Activated CD8-positive, alpha-beta memory T cell treated with anti-CD3 and anti-CD28 coated beads, Interleukin-2, amount 50 U/mL, for 4 hours (primary cell): ENCODE data around the gene VOPP1.

Experiments
- DNase-seq: peaks from one replicate; pipeline ENCODE4 v3.0.0-alpha.2; 2020

The VOPP1 gene

DNA sequence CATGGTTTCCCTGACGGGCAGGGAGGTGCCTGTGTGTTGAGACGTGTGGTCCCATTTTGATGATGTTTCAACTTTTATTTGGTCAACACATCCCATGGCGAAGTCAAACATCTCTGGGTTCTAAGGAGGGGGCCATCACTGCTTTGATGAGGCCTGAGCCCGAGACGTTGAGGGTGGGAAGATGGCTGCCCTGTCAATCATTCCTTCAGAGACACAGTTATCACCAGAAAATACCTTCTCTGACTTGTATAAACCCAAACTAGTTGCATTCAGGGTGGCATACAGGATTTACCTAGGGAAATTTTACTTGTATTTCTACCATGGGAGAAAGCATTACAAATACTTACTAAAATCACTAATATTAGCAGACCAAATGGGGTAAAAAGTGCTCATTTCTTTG, 64.6 kb downstream of the VOPP1 start:
- no peak for DNase-seq

DNA sequence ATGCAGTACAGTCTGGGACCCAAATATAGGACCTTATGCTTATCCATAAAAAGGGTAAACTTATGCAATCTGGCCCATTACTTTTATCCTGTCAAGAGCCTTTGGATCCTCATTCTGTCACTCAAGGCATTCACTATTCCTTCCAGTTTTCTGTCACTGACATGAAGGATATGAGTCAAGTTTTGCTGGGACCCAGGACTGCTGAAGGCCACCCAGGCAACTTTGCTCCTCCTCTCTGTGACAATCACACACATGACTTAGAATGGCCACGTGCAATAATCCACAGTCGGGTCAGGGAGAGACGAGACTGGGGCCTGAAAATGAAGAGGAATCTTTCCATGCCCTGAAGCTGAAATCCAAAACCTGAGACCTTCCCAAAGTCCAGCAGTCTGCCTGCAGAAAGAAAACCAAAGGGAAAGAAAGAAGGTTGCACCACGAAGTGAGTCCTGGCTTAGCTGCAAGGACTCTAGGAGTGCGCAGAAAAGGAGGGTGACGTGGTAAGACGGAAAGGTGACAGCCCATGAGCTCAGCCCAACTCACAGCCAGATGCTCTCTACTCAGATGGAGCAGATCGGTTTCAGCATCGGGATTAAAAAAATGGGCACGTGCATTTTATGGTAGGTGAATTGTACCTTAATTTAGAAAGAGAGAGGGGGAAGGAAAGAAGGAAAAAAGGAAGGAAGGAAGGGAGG, 67.2 kb downstream of the VOPP1 start:
- DNase-seq = no peak

DNA sequence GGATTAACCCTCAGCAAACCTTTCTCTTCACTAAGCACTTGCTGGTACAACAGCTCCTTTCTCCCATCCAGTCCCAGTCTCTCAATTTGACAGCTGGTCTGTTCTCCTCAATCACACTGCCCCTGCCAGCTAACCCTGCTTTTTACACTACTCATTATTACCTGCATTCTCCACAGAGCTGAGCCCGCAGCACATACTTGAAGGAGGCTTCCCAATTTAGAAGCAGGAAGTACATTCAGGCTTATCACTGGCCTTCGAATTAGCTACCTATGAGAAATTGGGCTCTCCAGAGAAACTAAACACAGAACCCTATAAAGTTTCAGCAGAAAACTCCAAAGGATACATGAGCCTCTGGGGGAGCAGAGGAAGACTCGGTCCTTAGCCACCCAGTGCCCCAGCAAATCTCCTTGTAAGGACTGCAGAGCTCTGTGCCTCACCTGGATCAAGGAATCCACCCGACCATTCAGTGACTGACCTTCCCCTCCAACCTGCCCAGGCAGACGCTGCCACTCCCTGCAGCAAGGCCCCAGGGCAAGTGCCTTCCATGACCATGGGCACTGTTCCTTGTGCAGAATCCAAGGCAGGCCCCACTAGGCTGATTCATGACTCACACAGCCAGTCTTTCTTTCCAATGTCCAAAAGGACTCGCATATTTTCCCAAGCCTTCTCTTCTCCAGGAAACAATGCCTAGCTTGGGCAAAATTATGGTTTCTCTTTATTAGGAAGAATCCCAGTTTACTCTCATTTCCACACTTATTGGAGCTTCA, 68.0 kb downstream of the VOPP1 start:
- DNase-seq = no peak

DNA sequence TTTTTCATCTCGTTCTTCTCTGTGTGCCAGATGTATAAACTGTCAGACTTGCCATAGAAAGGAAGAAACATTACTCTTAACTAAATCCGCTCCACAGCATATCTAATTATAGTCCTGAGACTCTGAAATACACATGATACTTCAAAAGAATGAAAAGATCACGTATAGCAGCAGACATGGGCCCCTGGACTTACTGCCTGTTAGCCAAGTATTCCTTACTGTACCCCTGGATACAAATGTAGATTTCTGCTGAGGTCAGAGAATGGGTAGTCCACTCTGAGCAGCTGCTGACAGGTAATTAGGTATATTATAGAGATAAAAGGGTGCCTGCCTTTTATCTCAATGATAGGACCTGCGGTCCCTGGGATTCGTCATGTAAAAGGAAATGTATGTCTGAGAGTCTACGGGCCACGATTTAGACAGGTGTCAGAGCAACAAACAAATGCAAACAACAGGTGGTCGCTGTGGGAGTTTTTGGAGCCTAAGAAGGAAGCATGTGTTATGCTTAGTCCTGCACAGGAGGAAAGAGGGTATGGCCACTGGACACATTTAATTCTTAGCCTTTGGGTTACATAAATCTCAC, 69.4 kb downstream of the VOPP1 start:
- DNase-seq = no peak

DNA sequence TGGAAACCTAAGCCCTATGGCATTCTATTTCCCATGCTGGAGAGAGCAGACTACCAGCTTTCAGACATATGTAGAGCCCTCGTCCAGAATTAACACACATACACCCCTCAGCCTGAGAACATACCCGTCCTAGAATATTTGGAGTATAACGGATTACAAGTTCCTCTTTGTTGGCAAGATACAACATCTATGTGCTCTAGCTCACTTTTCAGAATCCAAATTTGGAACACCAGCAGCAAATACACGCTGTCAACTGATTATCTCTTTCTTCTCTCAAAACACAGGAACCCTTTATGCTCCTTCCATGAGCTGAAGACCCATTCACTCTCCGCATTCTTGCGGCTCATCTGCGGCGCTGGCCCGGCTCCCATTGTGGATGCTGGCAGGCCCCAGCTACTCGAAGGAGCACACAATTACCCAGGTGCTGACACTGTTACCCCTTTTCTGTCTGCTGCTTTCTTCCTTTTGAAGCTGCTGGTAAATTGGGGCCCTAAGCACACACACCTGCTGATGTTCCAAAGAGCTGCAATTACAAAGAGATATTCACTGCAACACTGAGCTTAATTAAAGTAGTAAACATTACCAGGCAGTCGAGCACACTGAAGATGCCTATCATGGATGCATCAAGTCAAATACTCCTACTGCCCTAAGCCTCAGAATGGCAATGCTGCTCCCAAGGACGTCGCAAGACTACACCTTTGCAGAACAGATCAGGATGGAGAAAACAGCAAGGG, 70.0 kb downstream of the VOPP1 start:
- DNase-seq = no peak

DNA sequence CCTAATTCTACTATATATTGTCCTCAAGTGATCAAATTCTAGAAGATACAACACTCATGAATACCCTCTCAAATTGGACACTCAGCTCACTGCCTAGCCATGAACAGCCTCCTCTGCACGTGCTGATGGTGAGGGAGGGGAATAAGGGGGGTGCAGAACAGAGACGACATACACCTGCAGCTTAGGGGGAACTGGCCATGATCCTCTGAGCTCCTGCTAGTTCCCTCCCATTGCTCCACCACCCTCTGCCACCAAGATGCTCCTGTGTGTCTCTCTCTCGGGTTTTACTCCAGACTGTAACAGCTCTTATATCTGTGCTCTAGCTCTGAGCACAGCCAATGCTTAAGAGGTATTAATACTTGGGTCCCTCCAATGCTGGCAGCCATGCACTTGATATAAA, 70.7 kb downstream of the VOPP1 start:
- no peak for DNase-seq

DNA sequence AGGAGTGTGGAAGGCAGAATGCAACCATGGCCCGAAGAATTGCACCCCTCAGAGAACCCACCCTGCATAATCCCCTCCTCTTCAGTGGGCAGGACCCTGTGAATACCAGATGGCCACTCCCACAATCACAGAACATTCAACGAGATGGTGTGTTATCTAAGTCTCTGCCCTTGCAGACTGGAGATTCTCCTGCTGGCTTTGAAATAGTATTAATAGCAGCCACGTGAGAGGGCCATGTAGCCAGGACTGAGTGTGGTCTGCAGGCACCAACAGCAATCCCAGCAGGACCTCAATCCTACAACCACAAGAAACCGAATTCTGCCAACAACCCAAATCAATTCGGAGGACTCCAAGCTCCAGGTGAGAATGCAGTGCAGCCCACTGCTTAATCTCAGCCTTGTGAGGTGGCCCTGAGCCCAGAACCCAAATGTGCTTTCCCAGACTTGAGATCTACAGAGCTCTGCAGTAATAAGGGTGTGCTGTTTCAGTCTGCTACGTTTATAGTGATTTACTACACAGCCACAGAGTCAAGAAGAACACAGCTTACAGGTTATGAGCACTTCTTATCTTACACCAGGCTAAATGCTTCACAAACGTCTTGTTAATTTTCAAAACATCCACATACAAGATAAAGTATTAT, 72.1 kb downstream of the VOPP1 start:
- no peak for DNase-seq

DNA sequence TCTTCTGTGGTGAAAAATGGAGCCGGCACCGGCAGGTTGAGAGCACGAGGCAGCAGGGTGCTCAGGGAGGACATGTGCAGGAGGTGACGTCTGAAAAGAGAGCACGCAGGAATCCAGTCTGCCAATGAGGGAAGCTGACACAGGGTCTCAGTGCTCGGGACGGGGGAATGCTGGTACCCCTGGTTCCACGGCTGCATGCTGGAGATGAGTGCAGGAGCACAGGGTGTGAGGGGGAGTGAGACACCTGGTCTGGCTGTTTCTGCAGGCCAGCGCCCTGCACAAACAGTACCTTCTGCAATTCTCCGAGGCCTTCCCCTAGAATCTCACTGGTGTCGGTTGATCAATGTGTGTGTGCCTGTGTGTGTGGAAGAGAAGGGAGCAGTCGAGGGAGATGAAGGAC, 72.7 kb downstream of the VOPP1 start:
- no peak for DNase-seq

DNA sequence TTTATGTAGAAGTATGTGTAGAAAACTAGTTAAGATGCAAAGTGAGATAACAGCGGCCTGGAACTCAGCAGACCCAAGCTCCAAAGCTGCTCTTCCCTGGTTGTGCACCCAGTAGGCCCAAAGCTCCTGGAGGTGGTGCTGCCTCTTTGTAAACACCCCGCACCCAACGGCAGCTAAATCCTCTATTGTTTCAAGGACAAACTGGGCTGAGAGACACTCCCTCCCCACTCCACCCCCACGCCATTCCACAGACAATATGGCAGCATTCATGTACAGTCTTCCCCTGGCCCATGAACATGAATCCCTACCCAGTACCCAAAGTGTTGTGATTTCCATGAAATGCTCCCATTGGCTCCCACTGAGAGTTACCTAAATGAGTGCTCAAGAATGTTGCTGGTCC, 73.5 kb downstream of the VOPP1 start:
- DNase-seq = no peak

DNA sequence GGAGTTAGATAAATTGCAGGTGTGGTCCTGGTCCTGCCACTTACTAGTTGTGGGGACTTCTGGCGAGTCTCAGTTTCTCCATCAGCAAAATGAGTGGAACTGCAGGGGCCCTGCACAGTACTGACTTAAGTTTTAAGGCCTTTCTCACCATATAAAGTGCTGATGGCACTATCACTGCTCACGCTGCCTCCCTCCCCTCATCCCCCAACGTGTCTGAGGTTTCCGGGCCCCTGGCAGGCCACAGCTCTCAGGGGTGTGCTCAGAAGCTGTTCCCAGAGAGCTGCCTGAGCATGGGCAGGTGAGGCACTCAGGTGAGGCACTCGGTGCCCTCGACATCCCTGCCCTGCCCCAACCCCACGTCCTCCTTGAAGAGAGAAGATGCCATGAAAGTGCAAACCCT, 74.2 kb downstream of the VOPP1 start:
- peak; percentile 32 for DNase-seq

DNA sequence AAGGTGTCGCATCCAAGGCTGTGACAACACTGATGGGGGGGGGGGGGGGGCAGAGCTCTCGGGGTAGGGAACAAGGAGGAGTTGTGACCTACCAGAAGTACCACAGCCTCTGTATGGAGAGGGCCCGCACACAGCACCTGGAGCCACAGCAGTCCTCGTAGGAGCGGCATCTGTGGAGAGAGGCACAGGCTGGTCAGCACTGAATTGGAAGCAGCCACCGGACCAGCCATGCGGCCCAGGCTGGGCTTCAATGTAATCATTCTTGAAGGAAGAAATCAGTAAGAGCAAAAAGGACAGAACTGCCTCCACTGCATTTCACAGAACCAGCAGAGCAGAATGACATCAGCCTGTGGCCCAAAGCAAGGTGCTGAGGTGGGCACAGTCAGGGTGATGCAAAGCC, 74.8 kb downstream of the VOPP1 start:
- no peak for DNase-seq

DNA sequence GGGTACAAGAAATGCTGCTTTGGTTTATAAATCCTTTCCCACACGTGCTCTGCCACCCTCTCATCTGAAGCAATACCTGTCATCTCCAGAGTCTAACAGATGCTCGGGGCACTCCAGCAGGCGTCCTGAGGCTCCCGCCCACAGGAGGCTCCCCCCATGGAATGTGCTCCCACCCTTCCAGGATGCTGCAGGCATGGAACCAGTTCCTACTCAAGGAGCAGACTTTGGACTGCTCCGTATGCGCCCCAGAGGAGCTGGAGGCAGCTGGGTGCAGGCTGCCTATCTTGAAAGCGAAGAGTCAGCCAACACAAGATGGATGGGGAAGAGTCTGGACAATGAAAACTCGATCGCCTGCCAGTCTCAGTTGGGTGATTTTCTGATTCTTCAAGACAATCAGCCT, 75.4 kb downstream of the VOPP1 start:
- DNase-seq = no peak

DNA sequence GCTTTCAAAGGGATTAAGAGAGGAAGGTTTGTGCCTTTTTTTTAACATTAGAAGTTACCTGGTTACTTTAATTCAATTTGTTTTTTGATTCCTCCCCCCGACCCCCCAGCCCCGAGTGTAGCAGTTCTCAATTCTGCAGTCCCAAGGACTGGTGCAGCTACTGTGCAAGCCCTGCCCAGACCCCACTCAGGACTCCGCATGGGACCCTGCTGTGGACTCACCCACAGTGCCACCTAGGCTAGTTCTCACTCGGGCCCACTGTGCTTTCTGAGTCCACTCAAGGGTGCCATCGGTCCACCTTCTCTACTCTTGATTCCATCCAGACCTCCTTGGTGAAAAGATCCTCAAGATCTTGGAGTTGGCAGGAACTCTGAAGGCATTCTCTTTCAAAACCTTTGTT, 77.4 kb downstream of the VOPP1 start:
- no peak for DNase-seq

DNA sequence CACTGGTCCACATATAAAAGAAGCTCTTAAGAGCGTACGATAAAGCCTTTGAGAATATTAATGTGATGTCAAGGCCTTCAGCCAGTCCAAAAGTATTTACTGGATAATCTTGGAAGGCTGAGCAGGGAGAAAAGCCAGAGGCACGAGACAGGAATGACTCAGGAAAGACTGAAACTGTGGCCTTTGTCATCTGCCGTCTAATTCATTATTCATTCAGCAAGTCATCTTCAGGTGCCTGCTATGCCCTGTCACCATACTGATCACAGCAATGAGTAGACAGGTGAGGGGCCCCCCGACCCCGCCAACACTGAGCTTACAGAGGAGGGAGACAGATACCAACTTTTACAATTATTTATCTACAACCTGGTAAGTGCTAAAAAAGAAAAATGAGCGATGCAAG, 78.9 kb downstream of the VOPP1 start:
- DNase-seq = no peak

DNA sequence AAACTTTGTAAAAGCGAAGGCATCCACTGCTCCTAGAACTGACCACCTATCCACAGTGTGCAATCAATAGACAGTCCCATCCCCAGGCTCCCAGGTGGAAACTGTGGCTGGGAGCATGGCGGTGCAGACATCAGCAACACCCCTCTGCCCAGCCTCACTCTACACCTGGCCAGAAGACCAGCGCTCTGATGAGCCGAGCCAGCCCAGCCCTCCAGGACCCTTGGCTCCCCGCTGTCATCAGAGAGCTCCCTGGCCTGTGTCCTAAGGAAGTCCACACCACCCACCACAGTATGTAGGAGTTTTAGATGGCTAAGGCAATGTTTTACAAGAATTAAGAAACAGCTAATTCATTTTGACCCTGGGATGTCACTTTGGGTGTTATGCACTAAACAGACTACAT, 81.0 kb downstream of the VOPP1 start:
- no peak for DNase-seq

DNA sequence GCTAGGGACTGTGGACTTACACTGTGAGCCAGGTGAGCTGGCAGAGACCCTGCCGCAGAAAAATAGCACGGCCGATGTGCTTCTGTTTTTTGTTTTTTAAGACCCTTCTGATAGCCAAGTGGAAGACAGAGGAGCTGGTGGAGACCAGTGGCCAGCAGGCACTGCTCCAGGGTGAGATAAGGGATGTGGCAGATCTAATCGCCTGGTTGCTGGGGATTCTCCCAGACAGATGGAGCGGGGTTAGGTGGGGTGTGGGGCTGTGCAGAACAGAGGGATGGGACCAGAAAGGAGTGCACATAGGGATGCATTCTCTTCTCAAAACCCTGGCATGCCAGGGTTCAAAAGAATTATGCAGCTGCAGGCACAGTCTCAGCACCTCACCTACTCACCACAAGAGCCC, 82.2 kb downstream of the VOPP1 start:
- no peak for DNase-seq

DNA sequence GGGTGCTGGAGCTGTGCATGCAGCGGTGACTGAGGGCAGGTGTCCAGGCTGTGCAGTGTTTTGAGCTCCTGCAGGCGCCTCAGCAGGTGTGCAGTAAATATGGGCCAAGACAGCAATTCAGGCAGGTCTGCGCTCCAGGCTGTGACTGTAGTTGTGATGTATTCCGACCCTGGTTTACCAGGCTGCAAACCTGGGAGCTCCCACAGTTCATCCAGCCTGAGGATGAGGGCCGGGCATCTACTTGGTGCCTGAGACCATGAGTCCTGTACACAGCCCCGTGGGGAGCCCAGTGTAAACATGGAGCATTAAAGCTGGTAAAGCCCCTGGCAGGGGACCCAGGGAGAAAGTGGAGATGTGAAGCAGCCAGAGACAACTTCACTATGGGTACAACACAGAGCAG, 82.8 kb downstream of the VOPP1 start:
- no peak for DNase-seq

DNA sequence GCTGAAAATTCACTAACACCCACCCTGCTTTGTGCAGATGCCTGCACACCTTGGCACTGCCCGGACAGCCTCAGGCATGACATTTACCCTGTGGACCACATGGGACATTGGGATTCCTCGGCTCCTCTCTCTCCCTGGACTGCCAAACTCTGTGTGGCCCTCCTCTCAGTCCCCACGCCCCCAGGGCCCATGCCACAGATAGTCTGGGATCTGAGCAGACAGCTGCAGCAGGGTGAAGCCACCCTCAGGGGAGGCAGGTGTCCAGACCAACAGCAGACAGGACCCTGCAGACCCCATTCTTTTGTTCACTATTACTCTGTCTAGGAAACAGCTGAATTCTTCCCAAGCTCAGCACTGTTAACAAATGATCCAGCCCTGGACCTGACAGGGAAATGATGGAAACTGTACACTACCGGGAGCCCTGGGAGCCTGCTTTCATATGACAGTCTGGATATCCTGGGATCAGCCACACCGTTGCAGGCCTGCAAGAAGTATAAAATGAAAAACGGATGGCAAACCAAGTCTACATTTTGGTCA, 83.4 kb downstream of the VOPP1 start:
- no peak for DNase-seq

DNA sequence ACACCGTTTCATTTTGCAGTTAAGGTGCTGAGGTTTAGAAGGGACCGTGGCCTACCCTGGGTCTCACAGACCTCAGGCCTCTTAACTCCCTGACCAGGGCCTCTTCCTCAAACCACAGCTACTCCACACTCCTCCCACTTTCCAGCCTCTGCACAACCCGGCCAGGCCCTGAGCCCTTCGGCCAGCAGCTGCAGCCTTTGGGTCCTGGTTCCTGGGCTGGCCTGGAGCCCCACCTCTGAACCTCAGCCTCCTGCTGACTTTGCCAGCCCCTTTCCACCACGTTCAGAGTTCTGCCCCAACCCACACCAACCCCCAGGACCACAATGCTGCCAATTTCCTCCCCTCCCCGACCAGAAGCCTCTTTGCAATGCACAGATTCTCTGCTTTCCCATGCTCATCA, 84.1 kb downstream of the VOPP1 start:
- DNase-seq = no peak

DNA sequence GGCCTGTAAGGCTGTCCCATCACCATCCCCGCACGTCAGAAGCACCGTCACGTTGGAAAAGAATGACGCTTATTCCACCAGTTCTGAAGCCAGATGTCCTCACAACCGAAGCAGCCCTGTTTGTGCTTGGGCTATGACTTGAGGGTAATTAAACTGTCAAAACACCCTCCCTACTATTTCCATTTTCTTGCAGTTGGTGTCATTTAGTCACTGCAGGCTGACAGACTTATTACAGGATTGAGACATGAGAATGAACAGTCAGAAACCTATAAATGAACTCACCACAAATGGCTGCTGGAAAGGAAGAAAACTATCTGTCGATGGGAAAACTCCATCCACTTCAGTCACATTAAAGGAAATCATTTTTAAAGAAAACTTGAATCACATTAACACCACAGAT, 85.3 kb downstream of the VOPP1 start:
- DNase-seq = no peak

DNA sequence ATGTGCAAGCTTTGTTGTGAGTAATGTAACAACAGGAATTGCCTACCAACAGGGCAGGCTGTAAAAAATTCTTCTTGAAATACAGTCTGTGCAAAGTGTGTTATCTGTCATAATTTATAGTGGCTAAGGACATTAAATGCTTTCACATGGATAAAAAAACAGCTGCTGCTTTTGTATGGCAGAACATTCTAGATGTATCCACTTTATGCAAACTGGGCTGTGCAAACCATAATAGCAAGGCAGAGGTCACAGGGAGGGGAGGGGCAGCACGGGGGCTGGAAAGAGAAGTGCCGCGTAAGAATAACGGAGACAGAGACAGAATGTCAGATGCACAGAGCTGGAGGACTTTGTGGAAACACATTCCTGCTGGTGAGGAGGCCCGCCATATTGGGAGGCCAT, 86.1 kb downstream of the VOPP1 start:
- DNase-seq = no peak

DNA sequence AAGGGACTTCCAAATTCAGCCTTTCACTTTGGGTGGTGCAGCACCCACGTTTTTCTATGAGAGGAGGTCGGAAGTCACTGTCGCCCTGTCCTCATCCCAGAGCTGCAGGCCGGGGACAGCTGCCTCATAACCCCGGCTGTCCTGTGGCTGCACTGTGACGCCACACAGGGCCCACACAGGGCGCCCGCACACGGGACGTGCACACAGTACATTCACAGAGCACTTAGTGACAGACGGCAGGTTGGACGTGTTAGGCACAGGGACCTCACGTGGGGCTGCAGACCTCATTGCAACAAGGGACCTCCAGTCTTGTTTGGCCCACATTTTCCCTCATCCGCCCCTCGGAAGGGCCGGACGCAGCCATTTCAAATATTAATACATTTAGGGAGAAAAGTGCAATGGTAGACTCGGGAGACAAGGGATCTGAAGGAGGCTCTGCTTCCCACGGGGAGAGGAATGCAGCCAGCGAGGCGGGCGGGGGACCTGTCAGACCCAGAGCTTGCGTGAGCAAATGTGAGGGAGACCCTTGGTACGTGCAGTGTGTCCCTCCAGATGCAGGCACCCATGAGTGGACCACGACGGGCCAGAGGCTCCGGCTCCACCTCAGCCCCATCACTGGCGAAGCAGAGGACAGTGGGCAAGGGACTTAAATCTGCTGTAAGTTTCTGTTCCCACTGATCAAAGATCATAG, 86.7 kb downstream of the VOPP1 start:
- DNase-seq = no peak
